Fibroblast of skin of left biceps (primary cell): Measurements from ENCODE around the gene RAD51C.
"Not testable (repeated sequence)": the region's sequence is repeated elsewhere in the genome, so short reads cannot be mapped to it uniquely, and the experiment has no call there.

ENCODE experiments used
- DNase-seq, 2 experiments: peaks; one replicate each; pipeline ENCODE4 v3.0.0-alpha.2; 2013; ENCODE audit warnings: low read depth in 2 of 2

Gene RAD51C

DNA sequence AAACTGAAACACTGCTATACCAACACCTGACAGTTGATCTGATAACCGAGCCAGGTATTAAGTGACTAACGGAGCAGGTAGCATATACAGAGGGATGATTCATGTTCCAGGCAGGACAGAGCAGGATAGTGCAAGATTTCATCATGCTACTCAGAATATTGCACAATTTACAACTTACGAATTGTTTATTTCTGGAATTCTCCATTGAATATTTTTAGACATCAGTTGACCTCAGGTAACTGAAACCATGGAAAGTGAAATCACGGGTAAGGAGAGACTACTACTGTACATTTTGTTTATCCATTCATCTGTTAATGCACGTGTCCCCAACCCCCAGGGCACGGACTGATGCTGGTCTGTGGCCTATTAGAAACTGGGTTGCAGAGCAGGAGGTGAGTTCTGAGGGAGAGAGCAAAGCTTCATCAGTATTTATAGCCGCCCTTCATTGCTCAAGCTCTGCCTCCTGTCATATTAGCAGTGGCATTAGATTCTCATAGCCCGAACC lies 48.8 kb downstream of the RAD51C start:
- DNase-seq = peak in 1 of 2 experiments; percentile 3

DNA sequence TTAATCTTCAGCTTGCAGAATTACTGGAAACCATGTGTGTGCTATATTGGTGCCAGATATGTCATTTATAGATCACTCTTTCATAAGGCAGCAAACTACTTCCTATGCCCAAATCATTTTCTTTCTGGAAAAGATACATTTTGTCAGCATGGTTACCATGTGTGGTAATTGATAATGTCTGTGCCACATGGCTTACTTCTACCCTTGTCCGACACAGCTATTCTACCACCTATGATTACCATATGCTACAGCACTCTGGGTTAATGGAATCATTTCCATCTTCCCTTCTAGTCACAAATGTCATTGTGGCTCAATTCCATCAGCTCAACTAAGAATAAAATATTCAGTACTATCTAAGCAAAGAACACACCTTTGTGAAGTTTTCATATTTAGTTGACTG lies 55.3 kb downstream of the RAD51C start:
- DNase-seq = no peak

DNA sequence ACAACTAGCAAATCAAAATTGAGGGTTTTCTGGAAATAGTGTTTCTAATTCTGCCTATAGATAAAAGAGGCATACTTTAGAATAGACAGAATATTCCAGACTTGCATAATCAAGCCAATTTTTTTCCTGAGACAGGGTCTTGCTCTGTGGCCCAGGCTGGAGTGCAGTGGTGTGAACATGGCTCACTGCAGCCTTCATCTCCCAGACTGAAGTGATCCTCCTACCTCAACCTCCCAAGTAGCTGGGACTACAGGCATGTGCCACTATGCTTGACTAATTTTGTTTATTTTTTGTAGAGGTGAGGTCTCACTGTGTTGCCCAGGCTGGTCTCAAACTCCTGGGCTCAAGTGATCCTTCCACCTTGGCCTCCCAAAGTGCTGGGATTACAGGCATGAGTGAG lies 57.2 kb downstream of the RAD51C start:
- not testable (repeated sequence) for DNase-seq

DNA sequence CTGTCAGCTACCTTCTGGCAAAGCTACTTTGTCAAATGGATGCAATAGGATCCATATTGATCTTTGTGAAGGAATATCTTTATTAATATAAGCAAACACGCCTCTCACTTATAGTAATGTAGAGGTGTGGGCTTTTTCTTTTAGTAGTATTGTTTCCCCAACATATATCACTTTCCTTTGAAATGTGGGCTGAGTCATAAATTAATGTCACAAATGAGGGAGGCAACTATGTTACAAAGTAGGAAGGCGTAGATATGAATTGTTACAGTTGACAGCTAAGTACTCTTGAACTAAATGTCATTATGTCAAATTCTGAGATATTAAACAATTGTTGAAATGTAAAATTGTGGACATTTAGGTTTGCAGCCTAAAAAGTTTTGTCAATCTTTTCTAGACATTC lies 60.6 kb downstream of the RAD51C start:
- no peak for DNase-seq

DNA sequence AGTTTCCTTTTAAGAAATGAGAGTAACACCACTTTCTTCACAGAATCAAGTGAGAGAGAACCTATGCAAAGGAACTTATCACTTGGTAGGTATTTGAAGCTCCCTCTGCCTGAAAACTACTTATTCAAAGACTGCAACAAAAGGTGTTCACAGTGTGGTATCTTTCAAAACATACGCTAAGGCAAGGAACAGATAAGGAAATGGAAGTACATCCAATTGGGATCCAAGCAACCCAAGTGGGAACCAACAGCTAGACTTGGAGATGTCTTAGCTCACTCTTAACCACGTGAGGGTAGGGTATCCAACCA lies 62.8 kb downstream of the RAD51C start:
- no peak for DNase-seq

DNA sequence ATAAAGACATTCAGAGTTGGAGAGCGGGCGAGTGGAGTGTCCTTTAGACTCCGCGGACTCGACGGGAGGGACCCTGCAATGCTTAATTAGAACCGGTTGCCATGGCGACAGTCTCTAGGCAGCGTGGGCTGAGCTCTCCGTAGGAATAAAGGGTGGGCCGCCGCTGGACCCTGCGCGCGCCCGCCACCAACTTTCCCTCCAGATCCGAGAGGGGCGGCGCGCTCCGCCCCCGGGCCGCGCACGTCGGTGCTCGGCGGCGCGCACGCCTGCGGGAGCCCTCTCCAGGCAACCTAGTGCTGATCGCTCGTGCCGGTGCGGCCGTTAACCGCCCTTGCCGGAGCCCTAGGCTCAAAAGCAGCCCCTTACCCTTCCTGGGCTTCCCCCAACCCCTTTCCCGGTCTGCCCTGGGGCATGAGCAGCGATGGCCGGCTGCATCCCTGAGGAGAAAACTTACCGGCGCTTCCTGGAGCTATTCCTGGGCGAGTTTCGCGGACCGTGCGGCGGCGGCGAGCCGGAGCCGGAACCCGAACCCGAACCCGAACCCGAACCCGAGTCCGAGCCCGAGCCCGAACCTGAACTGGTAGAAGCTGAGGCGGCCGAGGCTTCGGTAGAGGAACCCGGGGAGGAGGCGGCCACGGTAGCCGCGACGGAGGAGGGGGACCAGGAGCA lies 63.3 kb downstream of the RAD51C start, which contains the start of gene PPM1E:
Gene PPM1E, plus strand, starts transcription at position 278 of the 669 bp plus-strand sequence.
- DNase-seq = peak; percentile 2

DNA sequence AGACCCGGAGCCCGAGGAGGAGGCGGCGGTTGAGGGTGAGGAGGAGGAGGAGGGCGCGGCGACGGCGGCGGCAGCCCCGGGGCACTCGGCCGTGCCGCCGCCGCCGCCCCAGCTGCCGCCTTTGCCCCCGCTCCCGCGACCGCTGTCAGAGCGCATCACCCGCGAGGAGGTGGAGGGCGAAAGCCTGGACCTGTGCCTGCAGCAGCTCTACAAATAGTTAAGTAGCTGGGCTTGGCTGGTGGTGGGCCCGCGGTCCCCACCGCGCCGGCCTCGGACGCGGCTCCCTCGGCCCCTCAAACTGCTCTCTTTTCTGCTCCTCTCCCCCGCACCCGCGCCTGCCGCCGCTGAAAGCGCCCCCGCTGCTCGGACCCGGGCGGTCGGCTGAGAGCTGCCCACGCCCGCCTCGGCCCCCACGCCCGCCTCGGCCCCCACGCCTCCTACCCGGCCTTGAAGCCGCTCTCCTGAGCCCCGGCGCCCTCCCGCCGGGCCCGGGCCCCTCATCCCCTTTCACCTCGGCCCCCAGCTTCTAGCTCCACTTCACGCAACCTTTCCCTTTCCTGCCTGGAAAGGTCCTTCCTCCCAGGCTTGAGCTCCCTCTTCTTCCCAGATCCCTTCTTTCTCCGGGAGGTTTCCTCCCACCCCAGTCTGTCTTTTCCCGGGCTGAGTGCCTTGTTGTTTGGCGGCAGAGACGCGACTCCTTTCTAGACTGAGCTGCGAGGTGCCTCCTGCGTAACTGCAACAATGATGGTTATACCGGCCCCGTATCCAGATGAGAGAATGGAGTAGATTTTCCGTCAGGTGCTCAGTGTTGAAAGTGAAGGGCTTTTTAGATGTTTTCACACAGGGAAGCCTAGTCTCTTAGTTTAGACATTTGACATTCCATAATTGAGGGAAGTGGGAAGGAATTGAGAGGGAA lies 64.1 kb downstream of the RAD51C start:
- no peak for DNase-seq

DNA sequence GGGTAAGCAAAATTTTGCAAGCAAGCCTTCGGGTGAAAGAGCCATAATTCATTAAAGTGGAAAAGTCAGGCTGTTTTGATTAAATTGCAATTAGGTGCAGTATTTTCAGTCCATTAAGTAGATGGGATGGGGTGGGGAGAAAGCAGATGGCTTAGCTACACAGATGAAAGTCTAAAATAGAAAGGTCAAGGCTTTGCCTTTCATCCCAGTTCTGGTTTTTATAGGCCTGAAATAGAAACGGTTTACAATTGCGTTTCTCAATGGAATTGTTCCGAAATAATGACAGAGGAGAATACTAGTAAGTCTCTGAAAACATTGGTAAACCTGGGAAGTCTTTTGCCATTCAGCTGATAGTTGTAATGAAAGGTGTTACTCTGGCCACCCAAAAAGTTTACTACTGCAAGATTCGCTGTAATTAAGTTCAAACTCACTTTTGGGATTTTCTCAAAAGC lies 64.8 kb downstream of the RAD51C start:
- DNase-seq = no peak

DNA sequence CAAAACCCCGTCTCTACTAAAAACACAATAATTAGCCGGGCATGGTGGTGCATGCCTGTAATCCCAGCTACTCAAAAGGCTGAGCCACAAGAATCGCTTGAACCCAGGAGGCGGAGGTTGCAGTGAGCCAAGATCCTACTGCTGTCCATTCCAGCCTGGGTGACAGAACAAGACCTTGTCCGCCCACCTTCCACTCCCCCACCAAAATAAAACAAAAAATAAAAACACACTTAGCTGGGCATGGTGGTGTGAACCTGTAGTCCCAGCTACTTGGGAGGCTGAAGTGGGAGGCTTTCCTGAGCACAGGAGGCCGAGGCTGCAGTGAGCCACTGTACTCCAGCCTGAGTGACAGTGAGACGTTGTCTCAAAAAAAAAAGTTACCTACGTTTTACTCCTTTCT lies 66.5 kb downstream of the RAD51C start:
- DNase-seq = no peak

DNA sequence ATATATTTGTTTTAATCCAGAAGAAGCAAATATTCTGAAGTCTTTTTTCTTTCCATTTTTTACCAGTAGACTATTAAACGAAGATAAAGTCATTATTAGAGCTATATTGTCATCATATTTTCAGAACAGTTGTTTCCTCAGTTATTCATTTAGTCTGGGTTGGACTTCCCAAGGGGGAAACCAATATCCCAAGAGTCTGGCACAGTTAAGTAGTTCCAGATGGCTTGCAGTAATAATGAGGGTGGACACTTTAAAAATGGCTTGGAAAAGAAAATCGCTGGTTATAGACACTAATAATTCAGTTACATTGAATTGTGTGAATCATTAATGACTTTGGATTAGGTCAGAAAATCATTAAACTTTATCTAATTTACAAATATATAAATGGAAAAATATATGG lies 67.1 kb downstream of the RAD51C start:
- no peak for DNase-seq

DNA sequence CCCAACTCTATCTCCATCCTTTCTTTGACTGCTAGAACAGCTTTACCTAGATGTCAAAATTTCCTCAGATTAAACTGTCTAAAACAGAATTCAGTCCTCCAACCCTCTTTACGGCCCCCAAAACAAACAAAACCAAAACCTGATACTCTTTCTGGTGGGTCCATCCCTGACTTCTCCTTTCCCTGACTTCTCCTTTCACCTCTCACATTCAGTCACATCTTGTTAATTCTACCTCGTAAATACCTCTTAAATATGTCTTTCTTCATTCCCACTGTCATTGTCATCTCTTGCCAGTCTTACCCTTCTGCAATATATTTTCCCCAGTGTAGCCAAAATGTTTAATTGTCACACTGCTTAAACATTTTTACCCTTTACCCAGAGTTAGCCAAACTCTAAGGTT lies 67.8 kb downstream of the RAD51C start:
- no peak for DNase-seq

DNA sequence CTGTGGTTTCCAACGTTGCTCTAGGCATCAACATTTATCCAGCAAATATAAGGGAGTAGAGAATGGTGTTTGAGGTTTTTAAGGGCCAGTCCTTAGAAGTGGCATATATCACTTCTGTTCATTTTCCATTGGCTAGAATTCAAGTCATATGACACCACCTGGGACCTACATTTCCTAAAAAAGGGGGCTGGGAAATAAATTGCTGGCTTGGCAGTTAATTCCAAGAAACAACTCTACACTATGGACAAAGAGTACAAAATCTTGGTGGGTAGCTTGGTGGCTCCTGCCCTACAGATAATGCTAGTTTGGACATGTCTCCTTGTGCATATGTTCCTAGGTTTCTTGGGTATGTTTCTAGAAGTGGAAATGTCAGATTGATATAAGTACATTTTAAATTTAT lies 70.9 kb downstream of the RAD51C start:
- no peak for DNase-seq

DNA sequence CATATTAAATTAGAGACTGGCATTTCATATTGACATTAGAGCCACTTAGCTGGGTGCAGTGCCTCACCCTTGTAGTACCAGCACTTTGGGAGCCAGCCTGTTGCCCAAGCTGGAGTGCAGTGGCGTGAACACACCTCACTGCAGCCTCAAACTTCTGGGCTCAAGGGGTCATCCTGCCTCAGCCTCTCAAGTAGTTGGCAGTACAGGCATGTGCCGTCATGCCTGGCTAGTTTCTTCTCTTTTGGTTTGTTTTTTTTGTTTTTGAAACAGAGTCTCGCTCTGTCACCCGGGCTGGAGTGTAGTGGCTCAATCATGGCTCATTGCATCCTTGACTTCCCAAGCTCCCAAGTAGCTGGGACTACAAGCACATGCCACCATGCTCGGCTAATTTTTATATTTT lies 72.0 kb downstream of the RAD51C start:
- DNase-seq = no peak

DNA sequence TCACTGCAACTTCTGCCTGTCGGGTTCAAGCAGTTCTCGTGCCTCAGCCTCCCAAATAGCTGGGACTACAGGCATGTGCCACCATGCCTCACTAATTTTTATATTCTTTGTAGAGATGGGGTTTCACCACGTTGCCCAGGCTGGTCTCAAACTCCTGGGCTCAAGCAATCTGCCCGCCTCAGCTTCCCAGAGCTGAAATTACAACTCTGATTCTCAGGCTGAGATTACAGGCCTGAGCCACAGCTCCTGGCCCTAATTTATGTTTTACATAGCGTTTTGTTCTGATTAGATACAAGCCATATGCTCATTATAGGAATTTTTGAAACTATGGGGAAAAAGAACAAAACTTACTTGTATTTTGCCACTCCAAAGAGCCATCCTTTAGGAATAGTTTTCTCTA lies 86.1 kb downstream of the RAD51C start:
- DNase-seq = not testable (repeated sequence)

DNA sequence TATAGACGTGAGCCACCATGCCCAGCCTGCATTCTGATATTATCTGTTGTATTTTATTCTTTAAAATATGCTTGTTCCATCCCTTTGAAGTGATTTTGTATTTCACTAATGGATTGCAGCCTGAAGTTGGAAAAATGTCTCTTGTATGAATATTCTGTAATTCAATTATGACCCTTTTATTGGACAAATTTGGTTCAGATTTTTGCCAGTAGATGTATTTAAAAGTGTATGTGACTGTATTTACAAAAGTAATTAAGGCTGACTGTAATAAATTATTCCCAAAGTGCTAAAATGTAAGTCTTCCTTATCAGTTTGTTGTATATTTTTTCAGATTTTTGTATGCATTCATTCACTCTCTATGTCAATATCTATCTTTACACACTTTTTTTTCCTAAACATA lies 87.0 kb downstream of the RAD51C start:
- no peak for DNase-seq

DNA sequence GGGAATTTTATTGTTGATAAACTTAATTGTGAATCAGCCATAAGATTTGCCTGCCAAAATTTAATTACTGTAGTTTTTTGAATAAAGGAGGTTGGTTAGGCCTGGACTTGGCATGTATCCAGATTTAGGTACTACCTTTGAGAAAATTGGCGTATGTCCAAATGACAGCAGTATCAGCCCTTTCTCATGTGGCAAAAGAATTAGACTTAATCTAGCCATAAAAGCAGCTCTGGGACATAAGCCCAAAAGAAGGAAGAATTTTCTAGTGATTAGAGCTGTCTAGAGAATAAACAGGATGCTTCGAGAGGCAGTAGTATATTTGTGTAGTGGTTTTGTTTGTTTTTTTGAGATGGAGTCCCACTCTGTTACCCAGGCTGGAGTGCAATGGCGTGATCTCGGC lies 91.0 kb downstream of the RAD51C start:
- DNase-seq = no peak

DNA sequence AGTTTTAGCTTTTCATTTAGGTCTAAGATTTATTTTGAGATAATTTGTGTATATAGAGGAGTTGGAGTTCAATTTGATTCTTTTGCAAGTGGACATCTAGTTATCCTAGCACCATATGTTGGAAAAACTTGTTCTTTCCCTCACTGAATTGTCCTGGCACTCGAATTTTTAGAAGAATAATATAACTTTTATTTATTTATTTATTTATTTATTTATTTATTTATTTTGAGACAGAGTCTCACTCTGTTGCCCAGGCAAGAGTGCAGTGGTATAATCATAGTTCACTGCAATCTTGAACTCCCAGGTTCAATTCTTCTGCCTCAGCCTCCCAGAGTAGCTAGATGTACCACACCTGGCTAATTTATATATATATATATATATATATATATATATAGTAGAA lies 92.7 kb downstream of the RAD51C start:
- no peak for DNase-seq
